Activated naive CD4-positive, alpha-beta T cell treated with anti-CD3 and anti-CD28 coated beads, Interleukin-2, amount 50 U/mL, for 72 hours (primary cell): ENCODE measurements around the gene BEST2. TPM values are rescaled to one million over a fixed set of nuclear protein-coding genes. Genes with fewer than 3 reads are reported as not detected.
"Not testable (repeated sequence)": the region's sequence is repeated elsewhere in the genome, so short reads cannot be mapped to it uniquely, and the experiment has no call there.

Experiments
- ATAC-seq, 2 donors: fragments of 150-1000 bp; cut with Tn5 transposase; 2 replicates each; pipeline ENCODE4 v1.10.0; 2021; ENCODE audit warnings: mild to moderate bottlenecking in 2 of 2, moderate library complexity in 2 of 2
- DNase-seq, 2 donors: peaks; one replicate each; pipeline ENCODE4 v3.0.0; 2021 to 2022; ENCODE audit warnings: low spot score in 2 of 2
- H3K27ac Mint-ChIP-seq, 2 donors: one replicate each; pipeline ENCODE4 v1.8.0; 2022; ENCODE audit warnings: mild to moderate bottlenecking in 2 of 2, mixed read lengths in 2 of 2
- H3K36me3 Mint-ChIP-seq, 2 donors: one replicate each; pipeline ENCODE4 v1.8.0; 2022; ENCODE audit warnings: mixed read lengths in 2 of 2
- H3K9me3 Mint-ChIP-seq, 2 donors: one replicate each; pipeline ENCODE4 v1.8.0; 2022; ENCODE audit warnings: mixed read lengths in 2 of 2
- total RNA-seq, 2 donors: library from RNA; stranded (reverse); gene quantifications; one replicate each; pipeline ENCODE4 v1.2.3, GENCODE V29; 2022

The BEST2 gene
- total RNA-seq, 2 donors from 2014 or later: not detected

DNA sequence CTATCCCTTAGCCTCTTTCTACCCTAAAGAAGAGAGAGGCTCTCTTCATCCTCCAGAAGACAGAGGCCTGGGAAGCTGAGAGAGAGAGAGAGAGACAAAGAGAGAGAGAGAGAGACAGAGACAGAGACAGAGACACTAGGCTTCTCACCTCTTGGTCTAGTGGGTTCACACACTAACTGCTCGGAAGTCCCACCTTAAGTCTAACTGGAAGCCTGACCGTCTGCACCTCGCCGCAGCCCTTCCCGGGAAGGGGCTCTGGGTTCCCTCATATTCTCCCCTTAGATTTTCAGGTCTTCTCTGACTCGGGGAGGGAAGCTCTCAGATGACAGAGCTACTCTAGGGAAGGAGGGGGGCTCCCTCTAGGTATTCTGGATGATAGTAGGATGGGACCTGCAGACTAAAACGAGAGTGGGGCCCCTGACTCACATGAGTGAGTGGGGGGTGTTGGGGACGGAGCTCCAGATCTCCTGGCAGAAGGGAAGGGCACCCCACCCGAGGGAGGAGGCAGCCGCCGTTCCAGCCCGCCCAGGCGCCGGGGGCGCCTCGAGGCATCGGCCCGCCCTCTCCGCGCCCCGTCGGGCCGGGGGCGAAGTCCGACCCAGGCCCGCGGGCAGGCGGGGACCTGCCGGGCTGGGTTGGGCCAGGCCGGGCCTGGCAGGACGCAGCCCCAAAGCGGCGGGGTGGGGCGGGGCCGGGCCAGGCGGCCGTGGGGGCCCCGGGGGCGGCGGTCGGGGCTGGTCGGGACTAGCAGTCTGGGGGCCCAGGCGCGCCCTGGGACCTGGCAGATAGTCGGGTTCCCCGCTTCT, 37.7 kb downstream of the BEST2 start:
- DNase-seq (no peak), ATAC-seq (no peak)
- Mint-ChIP-seq H3K9me3 (no peaks in the 10 kb centered on the region), H3K36me3 (peaks cover 16 to 21% of the 10 kb centered on the region in 2 donors), H3K27ac (peak overlapping the region; percentile 91 to 95)

DNA sequence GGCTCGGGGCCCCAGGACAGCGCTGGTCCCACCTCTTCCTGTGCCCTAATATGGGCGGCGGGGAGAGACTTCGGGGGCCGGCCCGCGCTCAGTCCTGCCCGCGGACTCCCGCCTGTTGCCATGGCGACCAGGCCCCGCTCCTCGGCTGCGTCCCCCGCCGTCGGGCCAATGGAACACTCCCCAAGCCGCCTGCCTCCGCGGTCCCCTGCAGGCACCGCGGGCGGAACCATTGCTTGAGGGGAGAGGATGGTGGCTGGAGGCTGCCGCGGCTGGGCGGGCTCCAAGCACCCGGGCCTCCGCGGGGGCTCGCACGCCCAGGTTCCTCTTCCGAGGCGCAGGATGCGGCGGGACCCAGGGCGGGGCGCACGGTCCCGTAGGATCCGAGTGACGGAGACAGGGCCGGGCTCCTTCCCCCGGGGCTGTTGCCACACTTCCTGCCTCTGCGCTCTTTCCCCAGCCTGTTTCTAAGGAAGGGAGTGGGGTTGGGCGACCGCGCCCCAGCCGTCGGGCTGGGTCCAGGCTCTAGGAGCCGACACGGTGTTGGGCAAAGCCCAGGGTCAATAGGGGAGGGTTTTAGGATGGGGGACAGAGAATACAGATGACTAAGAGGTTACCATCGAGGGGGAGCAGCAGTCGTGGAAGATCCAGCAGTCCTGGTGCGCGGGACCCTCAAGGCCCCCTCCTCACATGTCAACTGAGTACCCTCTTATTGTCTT, 38.5 kb downstream of the BEST2 start:
- Mint-ChIP-seq H3K36me3 (peaks cover 21 to 22% of the 10 kb centered on the region in 2 donors), H3K27ac (peak overlapping the region; percentile 98 to 100), H3K9me3 (no peaks in the 10 kb centered on the region)
- DNase-seq (peak; percentile 98), ATAC-seq (peak; percentile 56 to 59)

DNA sequence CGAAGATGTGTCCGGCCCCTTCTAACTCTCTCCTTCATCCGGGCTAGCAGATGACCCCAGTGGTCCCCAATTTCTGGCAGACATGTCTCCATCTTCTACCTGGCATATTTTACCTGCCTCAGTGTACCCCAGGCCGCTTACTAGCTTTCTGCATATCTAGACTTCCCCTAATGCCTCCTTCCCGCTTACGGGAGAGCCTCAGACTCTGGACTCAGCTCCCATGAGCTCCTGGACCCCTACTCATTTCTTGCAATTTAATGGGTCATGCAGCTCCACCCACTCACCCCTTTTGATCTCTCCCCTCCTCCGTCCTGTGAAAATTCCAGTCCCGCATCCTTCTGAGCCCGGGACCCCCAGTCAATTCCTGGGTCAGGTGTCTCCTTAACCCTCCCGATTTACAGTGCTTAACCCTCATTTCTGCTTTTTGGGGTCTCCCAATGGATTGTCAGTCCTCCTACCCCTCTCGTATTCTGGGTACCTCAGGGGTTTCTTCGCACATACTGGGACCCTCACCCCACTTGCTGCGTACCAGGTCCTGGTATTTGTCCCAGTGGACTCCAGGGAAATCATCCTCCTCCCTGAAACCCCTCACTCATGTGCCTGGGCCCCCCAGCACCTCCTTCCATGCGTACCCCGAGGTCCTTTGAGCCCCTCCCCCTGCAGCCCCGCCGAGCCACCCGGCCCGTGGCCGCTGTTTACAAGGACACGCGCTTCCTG, 39.2 kb downstream of the BEST2 start:
- ATAC-seq (no peak), DNase-seq (no peak)
- H3K36me3 Mint-ChIP-seq: peaks cover 21 to 22% of the 10 kb centered on the region in 2 donors
- no peaks in the 10 kb centered on the region for H3K9me3 Mint-ChIP-seq
- H3K27ac Mint-ChIP-seq: peak overlapping the region; percentile 98 to 100

DNA sequence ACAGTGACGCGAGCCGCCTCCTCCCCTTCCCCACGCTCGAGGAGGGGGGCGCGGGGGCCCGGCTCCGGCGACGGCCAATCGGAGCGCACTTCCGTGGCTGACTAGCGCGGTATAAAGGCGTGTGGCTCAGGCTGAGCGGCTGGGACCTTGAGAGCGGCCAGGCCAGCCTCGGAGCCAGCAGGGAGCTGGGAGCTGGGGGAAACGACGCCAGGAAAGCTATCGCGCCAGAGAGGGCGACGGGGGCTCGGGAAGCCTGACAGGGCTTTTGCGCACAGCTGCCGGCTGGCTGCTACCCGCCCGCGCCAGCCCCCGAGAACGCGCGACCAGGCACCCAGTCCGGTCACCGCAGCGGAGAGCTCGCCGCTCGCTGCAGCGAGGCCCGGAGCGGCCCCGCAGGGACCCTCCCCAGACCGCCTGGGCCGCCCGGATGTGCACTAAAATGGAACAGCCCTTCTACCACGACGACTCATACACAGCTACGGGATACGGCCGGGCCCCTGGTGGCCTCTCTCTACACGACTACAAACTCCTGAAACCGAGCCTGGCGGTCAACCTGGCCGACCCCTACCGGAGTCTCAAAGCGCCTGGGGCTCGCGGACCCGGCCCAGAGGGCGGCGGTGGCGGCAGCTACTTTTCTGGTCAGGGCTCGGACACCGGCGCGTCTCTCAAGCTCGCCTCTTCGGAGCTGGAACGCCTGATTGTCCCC, 39.9 kb downstream of the BEST2 start, which contains the start of gene JUNB:
Gene JUNB, plus strand, starts transcription at position 142 of the 706 bp plus-strand sequence. Its CDS starts 286 bp downstream, at position 428.
- H3K36me3 Mint-ChIP-seq: peaks cover 21 to 22% of the 10 kb centered on the region in 2 donors
- DNase-seq (peak; percentile 98 to 99), ATAC-seq (peak; percentile 50 to 52)
- peak within 1 kb of the TSS; percentile 99 to 100 for H3K27ac Mint-ChIP-seq
- H3K9me3 Mint-ChIP-seq: no peaks in the 10 kb centered on the region

DNA sequence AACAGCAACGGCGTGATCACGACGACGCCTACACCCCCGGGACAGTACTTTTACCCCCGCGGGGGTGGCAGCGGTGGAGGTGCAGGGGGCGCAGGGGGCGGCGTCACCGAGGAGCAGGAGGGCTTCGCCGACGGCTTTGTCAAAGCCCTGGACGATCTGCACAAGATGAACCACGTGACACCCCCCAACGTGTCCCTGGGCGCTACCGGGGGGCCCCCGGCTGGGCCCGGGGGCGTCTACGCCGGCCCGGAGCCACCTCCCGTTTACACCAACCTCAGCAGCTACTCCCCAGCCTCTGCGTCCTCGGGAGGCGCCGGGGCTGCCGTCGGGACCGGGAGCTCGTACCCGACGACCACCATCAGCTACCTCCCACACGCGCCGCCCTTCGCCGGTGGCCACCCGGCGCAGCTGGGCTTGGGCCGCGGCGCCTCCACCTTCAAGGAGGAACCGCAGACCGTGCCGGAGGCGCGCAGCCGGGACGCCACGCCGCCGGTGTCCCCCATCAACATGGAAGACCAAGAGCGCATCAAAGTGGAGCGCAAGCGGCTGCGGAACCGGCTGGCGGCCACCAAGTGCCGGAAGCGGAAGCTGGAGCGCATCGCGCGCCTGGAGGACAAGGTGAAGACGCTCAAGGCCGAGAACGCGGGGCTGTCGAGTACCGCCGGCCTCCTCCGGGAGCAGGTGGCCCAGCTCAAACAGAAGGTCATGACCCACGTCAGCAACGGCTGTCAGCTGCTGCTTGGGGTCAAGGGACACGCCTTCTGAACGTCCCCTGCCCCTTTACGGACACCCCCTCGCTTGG, 40.7 kb downstream of the BEST2 start:
- ATAC-seq (no peak), DNase-seq (peak; percentile 76 to 81)
- H3K9me3 Mint-ChIP-seq: no peaks in the 10 kb centered on the region
- H3K36me3 Mint-ChIP-seq: peaks cover 21 to 22% of the 10 kb centered on the region in 2 donors
- peak overlapping the region; percentile 99 to 100 for H3K27ac Mint-ChIP-seq

DNA sequence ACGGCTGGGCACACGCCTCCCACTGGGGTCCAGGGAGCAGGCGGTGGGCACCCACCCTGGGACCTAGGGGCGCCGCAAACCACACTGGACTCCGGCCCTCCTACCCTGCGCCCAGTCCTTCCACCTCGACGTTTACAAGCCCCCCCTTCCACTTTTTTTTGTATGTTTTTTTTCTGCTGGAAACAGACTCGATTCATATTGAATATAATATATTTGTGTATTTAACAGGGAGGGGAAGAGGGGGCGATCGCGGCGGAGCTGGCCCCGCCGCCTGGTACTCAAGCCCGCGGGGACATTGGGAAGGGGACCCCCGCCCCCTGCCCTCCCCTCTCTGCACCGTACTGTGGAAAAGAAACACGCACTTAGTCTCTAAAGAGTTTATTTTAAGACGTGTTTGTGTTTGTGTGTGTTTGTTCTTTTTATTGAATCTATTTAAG, 41.3 kb downstream of the BEST2 start:
- DNase-seq (no peak), ATAC-seq (no peak)
- H3K9me3 Mint-ChIP-seq: no peaks in the 10 kb centered on the region
- H3K36me3 Mint-ChIP-seq: peaks cover 21 to 22% of the 10 kb centered on the region in 2 donors
- H3K27ac Mint-ChIP-seq: peak overlapping the region; percentile 99 to 100

DNA sequence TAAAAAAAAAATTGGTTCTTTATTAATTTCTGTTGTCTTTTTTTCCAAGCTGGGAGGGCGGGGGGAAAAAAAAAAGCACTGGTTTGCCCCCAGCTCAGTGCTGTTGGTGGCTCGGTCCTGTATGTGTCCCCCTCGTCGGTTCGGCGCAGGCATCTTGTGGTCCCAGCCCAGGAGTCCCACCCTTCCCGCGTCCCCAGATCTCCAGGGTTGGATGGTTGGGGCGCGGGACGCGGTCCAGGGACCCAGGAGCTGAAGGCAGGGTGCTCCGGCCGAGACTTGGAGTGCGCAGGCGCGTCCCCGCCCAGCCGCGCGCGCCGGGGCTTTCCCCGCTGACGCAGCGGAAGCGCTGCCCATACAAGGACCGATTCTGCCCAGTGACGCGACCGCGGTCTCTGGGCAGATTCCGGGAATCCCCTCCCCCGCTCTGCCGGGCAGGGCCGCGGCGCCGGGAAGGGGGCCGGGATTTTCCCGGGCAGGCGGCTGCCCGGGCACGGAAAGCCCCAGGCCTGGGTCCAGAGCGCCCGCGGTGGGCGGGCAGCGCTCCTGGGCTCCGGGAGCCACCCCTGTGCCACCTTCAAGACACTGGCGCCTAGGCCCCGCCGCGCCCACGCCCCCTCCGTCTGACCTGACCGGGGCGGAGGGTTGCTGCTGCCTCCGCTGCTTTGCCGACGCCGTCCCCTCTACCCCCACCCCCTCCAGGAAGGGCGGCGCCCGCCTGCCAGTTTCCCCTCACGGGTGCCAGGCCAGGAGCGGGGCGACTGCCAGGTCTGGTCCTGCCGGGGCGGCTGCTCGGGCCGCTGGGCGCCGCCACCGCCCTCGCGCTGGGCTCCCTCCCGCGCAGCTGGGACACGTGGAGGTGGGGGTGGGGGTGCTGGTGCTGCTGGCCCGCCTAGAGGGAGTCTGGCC, 42.0 kb downstream of the BEST2 start:
- ATAC-seq (peak; percentile 38 to 48), DNase-seq (peak; percentile 92 to 98)
- Mint-ChIP-seq H3K36me3 (peaks cover 21 to 22% of the 10 kb centered on the region in 2 donors), H3K27ac (peak overlapping the region; percentile 99 to 100), H3K9me3 (no peaks in the 10 kb centered on the region)

DNA sequence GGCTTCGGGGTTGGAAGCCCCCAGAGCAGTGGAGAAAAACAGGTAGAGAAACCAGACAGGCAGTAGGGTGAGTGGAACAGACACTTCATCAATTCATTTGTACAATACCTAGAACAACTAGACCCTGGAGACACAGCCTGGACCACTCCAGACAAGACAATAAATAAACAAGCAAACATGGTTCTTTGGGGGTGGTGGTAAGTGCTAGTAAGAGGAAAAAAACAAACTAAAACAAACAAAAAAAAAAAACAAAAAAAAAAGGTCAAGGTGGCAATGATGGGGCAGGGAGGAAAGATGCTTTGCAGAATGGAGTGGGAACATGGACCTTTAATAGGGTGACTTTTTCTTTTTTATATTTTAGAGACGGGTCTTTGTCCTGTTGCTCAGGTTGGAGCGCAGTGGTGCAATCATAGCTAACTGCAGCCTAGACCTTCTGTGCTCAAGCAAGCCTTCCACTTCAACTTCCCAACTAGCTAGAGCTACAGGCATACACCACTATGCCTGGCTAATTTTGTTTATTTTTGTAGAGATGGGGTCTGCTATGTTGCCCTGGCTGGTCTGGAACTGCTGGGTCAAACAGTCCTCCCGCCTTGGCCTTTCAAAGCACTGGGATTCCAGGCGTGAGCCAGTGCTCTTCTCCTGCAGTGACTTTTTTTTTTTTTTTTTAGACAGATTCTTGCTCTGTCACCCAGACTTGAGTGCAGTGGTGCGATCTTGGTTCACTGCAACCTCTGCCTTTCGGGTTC, 42.8 kb downstream of the BEST2 start:
- no peak for DNase-seq
- Mint-ChIP-seq H3K36me3 (peaks cover 21 to 22% of the 10 kb centered on the region in 2 donors), H3K9me3 (no peaks in the 10 kb centered on the region), H3K27ac (peak overlapping the region; percentile 72 to 100)
- no peak for ATAC-seq

DNA sequence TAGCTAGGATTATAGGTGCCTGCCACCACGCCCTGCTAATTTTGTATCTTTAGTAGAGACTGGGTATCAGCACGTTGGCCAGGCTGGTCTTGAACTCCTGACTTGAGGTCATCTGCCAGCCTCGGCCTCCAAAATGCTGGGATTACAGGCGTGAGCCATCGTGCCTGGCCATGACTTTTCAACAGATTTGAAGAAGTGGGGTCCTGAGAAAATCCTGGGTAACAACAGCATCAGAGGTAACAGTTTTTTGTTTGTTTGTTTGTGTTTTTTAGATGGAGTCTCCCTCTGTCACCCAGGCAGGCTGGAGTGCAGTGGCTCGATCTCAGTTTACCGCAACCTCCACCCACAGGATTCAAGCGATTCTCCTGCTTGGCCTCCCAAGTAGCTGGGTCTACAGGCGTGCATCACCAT, 43.4 kb downstream of the BEST2 start:
- Mint-ChIP-seq H3K36me3 (peaks cover 21 to 27% of the 10 kb centered on the region in 2 donors), H3K9me3 (no peaks in the 10 kb centered on the region), H3K27ac (peak overlapping the region; percentile 72 to 100)
- ATAC-seq (no peak), DNase-seq (no peak)

DNA sequence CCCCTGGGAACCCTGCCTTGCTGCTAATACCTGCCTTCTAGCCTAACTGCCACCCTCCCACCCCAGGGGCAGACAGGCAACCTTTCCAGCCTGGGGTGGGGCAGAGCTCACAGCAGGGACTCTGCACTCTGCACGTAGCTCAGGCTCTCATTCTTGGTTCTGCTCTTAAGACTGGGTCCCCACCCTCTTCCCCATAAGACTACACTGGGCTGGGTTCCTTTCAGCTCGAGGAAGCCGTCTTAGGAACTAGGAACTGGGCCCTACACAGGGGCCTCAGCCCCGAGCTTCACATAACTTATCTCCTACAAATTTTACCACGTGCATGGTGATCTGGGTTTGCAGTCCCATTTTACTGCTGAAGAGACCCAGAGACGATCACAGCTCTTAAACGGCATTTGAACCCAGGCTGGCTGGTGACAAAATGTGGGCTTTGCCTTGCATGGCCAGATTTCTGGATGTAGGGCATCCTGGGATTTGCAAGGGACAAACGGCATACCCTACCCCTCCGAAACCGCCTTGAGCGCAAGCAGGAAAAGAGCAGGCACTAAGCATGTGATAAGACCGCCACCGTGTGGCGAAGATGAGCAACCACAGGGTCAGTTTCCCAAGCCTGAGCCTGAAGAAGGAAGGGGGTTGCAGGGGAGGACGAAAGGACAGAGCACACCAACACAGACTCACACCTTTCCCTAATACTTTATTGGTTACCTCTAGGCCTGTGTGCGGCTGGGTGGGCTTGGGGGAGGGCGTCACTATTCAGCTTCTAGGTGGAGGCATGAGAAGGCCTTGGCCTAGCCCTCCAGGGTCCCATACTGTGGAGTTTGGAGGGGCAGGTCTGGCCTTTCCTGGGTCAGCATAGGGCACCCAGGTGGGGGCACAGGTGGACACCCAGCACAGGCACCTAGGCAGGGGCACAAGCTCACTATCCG, 44.8 kb downstream of the BEST2 start:
- H3K9me3 Mint-ChIP-seq: no peaks in the 10 kb centered on the region
- peaks cover 18 to 30% of the 10 kb centered on the region in 2 donors for H3K36me3 Mint-ChIP-seq
- DNase-seq (peak; percentile 78 to 79), ATAC-seq (peak; percentile 8 to 11)
- H3K27ac Mint-ChIP-seq: peak overlapping the region; percentile 72 to 100

DNA sequence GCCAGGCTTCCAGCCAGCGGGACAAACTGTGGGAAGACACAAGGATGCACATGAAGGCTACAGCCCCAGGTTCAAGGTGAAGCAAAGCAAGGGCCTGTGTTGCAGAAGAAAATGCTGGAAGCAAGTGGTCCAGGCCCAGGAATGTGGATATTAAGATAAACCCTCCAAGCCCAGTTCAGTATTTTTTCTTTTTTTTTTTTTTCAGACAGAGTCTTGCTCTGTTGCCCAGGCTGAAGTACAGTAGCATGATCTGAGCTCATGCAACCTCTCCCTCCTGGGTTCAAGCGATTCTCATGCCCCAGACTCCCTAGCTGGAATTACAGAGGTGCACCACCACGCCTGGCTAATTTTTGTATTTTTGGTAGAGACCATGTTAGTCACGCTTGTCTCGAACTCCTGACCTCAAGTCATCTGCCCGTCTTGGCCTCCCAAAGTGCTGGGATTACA, 45.6 kb downstream of the BEST2 start:
- Mint-ChIP-seq H3K27ac (no peak overlapping the region), H3K36me3 (peaks cover 14 to 30% of the 10 kb centered on the region in 2 donors), H3K9me3 (no peaks in the 10 kb centered on the region)
- ATAC-seq (no peak), DNase-seq (no peak)

DNA sequence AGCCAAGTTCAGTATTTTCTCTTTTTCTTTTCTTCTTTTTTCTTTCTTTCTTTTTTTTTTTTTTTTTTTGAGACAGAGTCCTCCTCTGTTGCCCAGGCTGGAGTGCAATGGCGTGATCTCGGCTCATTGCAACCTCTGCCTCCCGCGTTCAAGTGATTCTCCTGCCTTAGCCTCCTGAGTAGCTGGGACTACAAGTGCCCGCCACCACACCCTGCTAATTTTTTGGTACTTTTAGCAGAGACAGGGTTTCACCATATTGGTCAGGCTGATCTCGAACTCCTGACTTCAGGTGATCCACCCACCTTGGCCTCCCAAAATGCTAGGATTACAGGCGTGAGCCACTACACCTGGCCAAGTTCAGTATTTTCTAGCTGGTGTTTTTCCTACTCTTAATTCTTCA, 46.0 kb downstream of the BEST2 start:
- not testable (repeated sequence) for H3K27ac Mint-ChIP-seq, ATAC-seq, H3K9me3 Mint-ChIP-seq, DNase-seq
- peaks cover 14 to 30% of the 10 kb centered on the region in 2 donors for H3K36me3 Mint-ChIP-seq
